ENCODE measurements around the gene HEXIM2. TPM values are rescaled to one million over a fixed set of nuclear protein-coding genes. Genes with fewer than 3 reads are reported as not detected.
A peak's percentile ranks its signal among the peaks of the same experiment; 100 is the strongest.

The HEXIM2 gene
- total RNA-seq, 2 experiments from 2014 or later: 3.5 TPM

DNA sequence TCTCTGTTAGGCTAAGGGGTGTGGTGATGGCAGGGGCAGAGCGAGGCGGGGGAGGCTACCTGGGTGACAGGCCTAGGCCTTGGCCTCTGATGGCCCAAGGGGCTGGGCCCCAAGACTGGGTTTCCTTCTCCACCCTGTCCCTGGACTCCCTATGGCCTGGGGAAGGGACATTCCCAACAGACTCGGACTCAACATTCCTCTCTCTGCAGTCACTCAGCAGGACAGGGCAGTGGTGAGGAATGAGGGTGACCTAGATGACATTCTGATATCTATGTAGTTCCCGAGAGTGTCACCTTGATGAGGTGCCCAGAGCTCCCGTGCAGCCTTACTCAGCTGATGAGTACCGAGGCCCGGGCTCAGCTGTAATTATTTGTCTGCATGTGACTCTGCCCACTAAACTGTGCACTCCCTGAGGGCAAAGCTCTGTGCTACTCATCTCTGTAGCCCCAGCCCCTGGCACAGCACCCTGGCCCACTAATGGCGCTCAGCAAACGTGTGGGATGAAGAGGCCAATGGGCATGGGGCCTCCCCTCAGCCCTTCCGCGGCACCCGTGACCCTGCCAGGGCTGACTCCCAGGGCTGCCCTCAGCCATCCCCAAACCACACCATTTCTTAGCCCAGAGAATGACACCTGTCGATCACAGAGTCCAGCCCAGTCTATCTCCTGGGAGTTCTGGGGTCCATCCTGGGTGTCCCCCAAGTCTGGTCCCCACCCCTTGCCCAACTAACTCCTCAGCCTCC is 31.6 kb upstream of the HEXIM2 start:
- intact Hi-C loops (cut with micrococcal nuclease): no loop called here
- no peak for DNase-seq
- no peak overlapping the region for H3K27ac Mint-ChIP-seq
- CTCF ChIA-PET: interaction anchor here (0.5 to 1.2 kb wide), 4 partner anchors 11 to 68 kb away, joined by 3 to 5 read pairs (median 4); no protein-coding TSS in a partner anchor
- peaks cover 5% of the 10 kb centered on the region for H3K4me1 Mint-ChIP-seq (ENCODE audit: low read depth)
- H3K27me3 Mint-ChIP-seq (ENCODE audit: low read depth): peaks cover 4% of the 10 kb centered on the region
- no peak overlapping the region for H3K4me3 Mint-ChIP-seq
- no peaks in the 10 kb centered on the region for H3K9me3 Mint-ChIP-seq
- no peaks in the 10 kb centered on the region for H3K36me3 Mint-ChIP-seq (ENCODE audit: low read depth)

GRCh38 chr17:45130681-45131615 is 30.7 kb upstream of the HEXIM2 start:
- Mint-ChIP-seq H3K9me3 (no peaks in the 10 kb centered on the region), H3K4me3 (peak overlapping the region; percentile 47), H3K4me1 (ENCODE audit: low read depth) (peaks cover 6% of the 10 kb centered on the region), H3K27me3 (ENCODE audit: low read depth) (peaks cover 4% of the 10 kb centered on the region), H3K27ac (no peak overlapping the region), H3K36me3 (ENCODE audit: low read depth) (no peaks in the 10 kb centered on the region)
- intact Hi-C loops (cut with micrococcal nuclease): no loop called here
- CTCF ChIA-PET: interaction anchor here (1.0 to 10.2 kb wide), 4 partner anchors 12 to 214 kb away, joined by 3 to 252 read pairs (median 4); partner anchors contain the start of genes HEXIM1 and HEXIM2
- no peak for DNase-seq

DNA sequence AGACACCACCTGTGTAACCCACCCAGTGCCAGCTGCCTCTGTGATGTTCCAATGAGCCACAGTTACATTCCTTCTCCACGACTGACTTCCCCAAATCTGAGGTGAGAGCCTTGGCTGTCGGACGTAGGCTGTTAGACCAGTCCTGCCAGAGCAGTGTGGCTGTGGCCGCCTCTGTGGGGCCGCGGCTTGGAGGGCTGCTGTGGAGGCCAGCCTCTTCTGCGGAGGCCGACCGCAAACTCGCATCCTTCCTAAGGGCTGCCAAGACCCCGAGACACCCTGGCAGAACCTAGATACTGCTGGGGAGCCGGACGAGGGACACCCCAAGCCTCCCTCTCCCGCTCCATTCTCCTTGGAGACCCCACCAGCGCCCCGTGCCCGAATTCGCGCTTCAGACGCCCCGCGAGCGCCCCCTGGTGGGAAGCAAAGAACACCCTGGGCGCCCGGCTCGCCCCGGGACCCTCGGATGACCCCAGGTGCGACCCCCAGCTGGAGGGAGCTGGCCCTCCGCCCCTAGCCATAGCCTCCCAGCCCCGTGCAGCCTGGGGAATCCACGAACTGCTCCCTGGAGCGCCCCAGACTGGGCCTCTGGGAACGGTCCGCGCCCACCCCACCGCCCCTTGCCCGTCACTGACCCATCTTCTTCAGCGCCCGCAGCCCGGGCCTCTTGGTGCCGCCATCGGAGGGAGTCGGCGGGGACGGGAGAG is 29.9 kb upstream of the HEXIM2 start:
- peak; percentile 58 for DNase-seq
- Mint-ChIP-seq H3K36me3 (ENCODE audit: low read depth) (no peaks in the 10 kb centered on the region), H3K27ac (no peak overlapping the region), H3K4me3 (peak overlapping the region; percentile 47), H3K4me1 (ENCODE audit: low read depth) (peaks cover 8% of the 10 kb centered on the region), H3K27me3 (ENCODE audit: low read depth) (peaks cover 4% of the 10 kb centered on the region), H3K9me3 (no peaks in the 10 kb centered on the region)
- intact Hi-C loops (cut with micrococcal nuclease): loop anchor here (1.0 kb wide), 1 partner anchor 211 kb away; no protein-coding TSS in a partner anchor
- CTCF ChIA-PET: interaction anchor here (1.0 to 10.2 kb wide), 5 partner anchors 23 to 215 kb away, joined by 3 to 252 read pairs (median 4); partner anchors contain the start of genes HEXIM1 and HEXIM2

DNA sequence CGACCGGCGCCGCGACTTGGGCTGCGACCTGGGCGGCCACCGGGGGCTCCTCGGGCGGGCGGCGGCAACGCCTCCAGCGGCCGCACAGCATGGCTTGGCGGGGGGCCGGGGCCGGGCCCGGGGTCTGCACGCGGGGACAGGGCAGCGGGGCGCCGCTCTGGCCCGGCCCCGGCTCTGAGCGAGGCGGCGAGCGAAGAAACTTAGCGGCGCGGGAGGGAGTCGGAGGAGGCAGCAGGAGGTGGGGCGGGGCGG is 29.4 kb upstream of the HEXIM2 start, which contains the start of gene PLCD3:
Gene PLCD3 (minus strand): TSS at position 196 of the 252 bp plus-strand sequence. CDS start 105 bp downstream, at position 91.
- Mint-ChIP-seq H3K27me3 (ENCODE audit: low read depth) (peaks cover 4% of the 10 kb centered on the region), H3K36me3 (ENCODE audit: low read depth) (no peaks in the 10 kb centered on the region), H3K4me3 (peak within 1 kb of the TSS; percentile 89), H3K27ac (peak within 1 kb of the TSS; percentile 69), H3K4me1 (ENCODE audit: low read depth) (peaks cover 8% of the 10 kb centered on the region), H3K9me3 (no peaks in the 10 kb centered on the region)
- CTCF ChIA-PET: interaction anchor here (0.6 to 10.2 kb wide), 7 partner anchors 23 to 215 kb away, joined by 3 to 252 read pairs (median 4); partner anchors contain the start of genes HEXIM1 and HEXIM2
- intact Hi-C loops (cut with micrococcal nuclease): loop anchor here (1.0 kb wide), 1 partner anchor 212 kb away; no protein-coding TSS in a partner anchor
- no peak for DNase-seq

GRCh38 chr17:45132572-45133463 is 28.9 kb upstream of the HEXIM2 start:
- H3K4me3 Mint-ChIP-seq: peak overlapping the region; percentile 89
- peak overlapping the region; percentile 69 for H3K27ac Mint-ChIP-seq
- peak; percentile 75 for DNase-seq
- H3K27me3 Mint-ChIP-seq (ENCODE audit: low read depth): peaks cover 4% of the 10 kb centered on the region
- peaks cover 8% of the 10 kb centered on the region for H3K4me1 Mint-ChIP-seq (ENCODE audit: low read depth)
- H3K9me3 Mint-ChIP-seq: no peaks in the 10 kb centered on the region
- intact Hi-C loops (cut with micrococcal nuclease): loop anchor here (1.0 kb wide), 3 partner anchors 83 to 234 kb away; partner anchors contain the start of gene EFTUD2
- no peaks in the 10 kb centered on the region for H3K36me3 Mint-ChIP-seq (ENCODE audit: low read depth)
- CTCF ChIA-PET: interaction anchor here (0.6 to 10.2 kb wide), 9 partner anchors 22 to 287 kb away, joined by 3 to 255 read pairs (median 4); partner anchors contain the start of genes HEXIM1 and HEXIM2

- intact Hi-C loops (cut with micrococcal nuclease): loop anchor here (1.0 kb wide), 6 partner anchors 13 to 360 kb away; partner anchors contain the start of genes HEXIM1 and HEXIM2
- peaks cover 4% of the 10 kb centered on the region for H3K27me3 Mint-ChIP-seq (ENCODE audit: low read depth)
- H3K36me3 Mint-ChIP-seq (ENCODE audit: low read depth): no peaks in the 10 kb centered on the region
- CTCF ChIA-PET: interaction anchor here (0.5 to 10.2 kb wide), 59 partner anchors 10 to 864 kb away, joined by 3 to 255 read pairs (median 4); partner anchors contain the start of genes HEXIM1, HEXIM2 and STH
- H3K27ac Mint-ChIP-seq: peak within 1 kb of the TSS; percentile 75
- no peaks in the 10 kb centered on the region for H3K9me3 Mint-ChIP-seq
- peaks cover 8% of the 10 kb centered on the region for H3K4me1 Mint-ChIP-seq (ENCODE audit: low read depth)
- DNase-seq: peak; percentile 98
- H3K4me3 Mint-ChIP-seq: peak within 1 kb of the TSS; percentile 90
These were observed 26.3 kb upstream of the HEXIM2 start, which contains the start of gene ACBD4 for GRCh38 chr17:45135192-45135977. Gene ACBD4 (plus strand): TSS chr17:45135687. CDS start chr17:45136145, 458 bp downstream.

GRCh38 chr17:45135978-45136791 is 25.5 kb upstream of the HEXIM2 start:
- CTCF ChIA-PET: interaction anchor here (0.5 to 10.2 kb wide), 57 partner anchors 9 to 863 kb away, joined by 3 to 255 read pairs (median 5); partner anchors contain the start of genes HEXIM1, HEXIM2 and STH
- H3K4me1 Mint-ChIP-seq (ENCODE audit: low read depth): peaks cover 8% of the 10 kb centered on the region
- peaks cover 3% of the 10 kb centered on the region for H3K27me3 Mint-ChIP-seq (ENCODE audit: low read depth)
- no peaks in the 10 kb centered on the region for H3K36me3 Mint-ChIP-seq (ENCODE audit: low read depth)
- peak overlapping the region; percentile 90 for H3K4me3 Mint-ChIP-seq
- no peak for DNase-seq
- intact Hi-C loops (cut with micrococcal nuclease): loop anchor here (1.0 kb wide), 6 partner anchors 12 to 361 kb away; partner anchors contain the start of genes HEXIM1 and HEXIM2
- peak overlapping the region; percentile 75 for H3K27ac Mint-ChIP-seq
- H3K9me3 Mint-ChIP-seq: no peaks in the 10 kb centered on the region

DNA sequence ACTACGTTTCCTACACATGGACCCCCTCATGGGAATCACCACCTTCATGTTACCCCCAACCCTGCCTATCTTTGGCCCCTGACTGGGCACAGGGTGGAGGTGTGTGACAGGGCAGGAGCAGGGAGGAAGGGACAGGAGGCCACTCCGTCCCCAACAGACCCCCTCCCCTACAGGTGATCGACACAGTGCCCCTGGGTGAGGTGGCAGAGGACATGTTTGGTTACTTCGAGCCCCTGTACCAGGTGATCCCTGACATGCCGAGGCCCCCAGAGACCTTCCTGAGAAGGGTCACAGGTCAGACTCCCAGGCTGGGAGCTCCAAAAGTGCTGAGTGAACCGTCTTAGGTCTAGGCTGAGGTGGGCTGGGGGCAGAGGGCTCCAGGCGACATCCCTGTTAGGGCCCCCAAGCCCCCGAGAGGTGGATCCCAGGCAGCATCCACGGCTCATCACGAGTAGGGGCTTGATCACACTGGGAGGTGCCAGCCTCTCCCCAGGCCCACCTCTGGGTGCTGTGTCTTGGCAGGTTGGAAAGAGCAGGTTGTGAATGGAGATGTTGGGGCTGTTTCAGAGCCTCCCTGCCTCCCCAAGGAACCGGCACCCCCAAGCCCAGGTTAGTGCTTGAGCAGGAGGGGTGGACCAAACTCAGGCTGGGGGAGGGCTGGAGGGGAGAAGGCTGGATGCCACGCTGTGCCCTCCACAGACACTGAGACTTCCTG is 24.7 kb upstream of the HEXIM2 start:
- Mint-ChIP-seq H3K27me3 (ENCODE audit: low read depth) (no peaks in the 10 kb centered on the region), H3K4me1 (ENCODE audit: low read depth) (peaks cover 8% of the 10 kb centered on the region), H3K36me3 (ENCODE audit: low read depth) (no peaks in the 10 kb centered on the region), H3K9me3 (no peaks in the 10 kb centered on the region), H3K27ac (no peak overlapping the region), H3K4me3 (peak overlapping the region; percentile 90)
- intact Hi-C loops (cut with micrococcal nuclease): no loop called here
- CTCF ChIA-PET: interaction anchor here (0.5 to 10.2 kb wide), 6 partner anchors 18 to 264 kb away, joined by 3 to 255 read pairs (median 16); partner anchors contain the start of genes HEXIM1 and HEXIM2
- no peak for DNase-seq
